ENCODE measurements around the gene TPK1. TPM values are rescaled to one million over a fixed set of nuclear protein-coding genes. Genes with fewer than 3 reads are reported as not detected.
A peak's percentile ranks its signal among the peaks of the same experiment; 100 is the strongest.

TPK1 gene
- total RNA-seq (10 to 100 TPM; 10.9 to 12.6 TPM), polyA plus RNA-seq (ENCODE audit: insufficient read depth, low read depth, low replicate concordance) (17.2 TPM)
- long read RNA-seq, donor 1 = 0 reads
- long read RNA-seq, donor 2 = 0 reads

- Histone ChIP-seq H3K27ac (peak within 1 kb of the TSS; percentile 94 to 98), H3K27me3 (no peaks in the 10 kb centered on the region), H3K4me1 (no peaks in the 10 kb centered on the region), H3K36me3 (ENCODE audit: low read depth, missing control alignments) (no peaks in the 10 kb centered on the region), H3K9me3 (no peaks in the 10 kb centered on the region), H3K4me3 (peak within 1 kb of the TSS; percentile 85 to 96)
- peak; percentile 94 for DNase-seq
- TF ChIP-seq POLR2A (IDR thresholded peaks at IDR 0.05) (peak; percentile 43), CTCF (IDR thresholded peaks at IDR 0.05) (no peak)
- WGBS, 2 donors = 6 to 33% methylated on average over 13 to 65 of the region's 81 CpGs
- intact Hi-C loops (cut with DNase I; ENCODE audit: low total_unique reads) = no loop called here
Observed at GRCh38 chr7:144835652-144836544, at the start of gene TPK1. Gene TPK1, minus strand, starts transcription at chr7:144836053. Its CDS starts 451 bp downstream, at chr7:144835602.

DNA sequence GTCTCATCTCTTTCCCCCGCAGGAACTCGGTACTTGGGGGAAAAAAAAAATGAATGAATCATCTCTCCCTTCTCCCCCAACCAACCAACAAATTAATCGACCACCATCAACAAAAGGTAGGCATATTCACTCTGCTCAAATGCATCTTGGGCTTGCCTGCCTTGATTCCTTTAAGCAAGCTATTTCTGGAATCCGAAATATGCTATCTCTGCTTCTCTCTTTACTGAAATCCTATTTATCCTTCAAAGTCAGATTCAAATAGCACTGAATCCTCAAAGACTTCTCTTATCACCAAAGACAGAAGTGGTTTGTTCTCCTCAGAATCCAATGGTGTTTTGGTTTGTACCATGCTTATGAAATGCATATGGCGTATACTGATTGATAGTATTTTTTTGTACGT, 49.6 kb upstream of the TPK1 start:
- H3K27ac ChIP-seq = no peak overlapping the region
- H3K4me3 ChIP-seq = no peak overlapping the region
- no peaks in the 10 kb centered on the region for H3K36me3 ChIP-seq (ENCODE audit: low read depth, missing control alignments)
- H3K4me1 ChIP-seq = no peaks in the 10 kb centered on the region
- 75 to 80% methylated on average over 6 of the region's 6 CpGs for WGBS, 2 donors
- H3K9me3 ChIP-seq = no peaks in the 10 kb centered on the region
- no peak for TF ChIP-seq POLR2A (IDR thresholded peaks at IDR 0.05)
- TF ChIP-seq CTCF (IDR thresholded peaks at IDR 0.05) = no peak
- intact Hi-C loops (cut with DNase I; ENCODE audit: low total_unique reads) = no loop called here
- DNase-seq = no peak
- H3K27me3 ChIP-seq = no peaks in the 10 kb centered on the region

DNA sequence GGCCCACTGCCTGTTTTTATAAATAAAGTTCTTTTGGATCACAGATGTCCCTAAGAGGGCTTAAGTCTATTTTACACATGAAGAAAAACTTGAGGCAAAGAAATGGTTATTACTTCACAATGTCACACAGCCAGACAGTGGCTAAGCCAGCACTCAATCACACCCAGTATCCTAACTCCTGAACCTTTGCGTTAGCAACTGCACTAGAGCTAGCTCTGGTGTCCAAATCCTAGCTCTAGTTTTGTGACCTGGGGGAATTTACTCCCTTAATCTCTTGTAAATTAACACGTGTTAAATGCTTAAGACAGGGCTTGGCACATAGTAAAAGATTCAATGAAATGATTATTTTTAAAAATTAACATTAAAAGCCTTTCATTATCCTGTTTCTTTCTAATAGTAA, 49.0 kb upstream of the TPK1 start:
- 49 to 58% methylated on average over 2 of the region's 2 CpGs for WGBS, 2 donors
- TF ChIP-seq CTCF (IDR thresholded peaks at IDR 0.05) = no peak
- no peak for TF ChIP-seq POLR2A (IDR thresholded peaks at IDR 0.05)

DNA sequence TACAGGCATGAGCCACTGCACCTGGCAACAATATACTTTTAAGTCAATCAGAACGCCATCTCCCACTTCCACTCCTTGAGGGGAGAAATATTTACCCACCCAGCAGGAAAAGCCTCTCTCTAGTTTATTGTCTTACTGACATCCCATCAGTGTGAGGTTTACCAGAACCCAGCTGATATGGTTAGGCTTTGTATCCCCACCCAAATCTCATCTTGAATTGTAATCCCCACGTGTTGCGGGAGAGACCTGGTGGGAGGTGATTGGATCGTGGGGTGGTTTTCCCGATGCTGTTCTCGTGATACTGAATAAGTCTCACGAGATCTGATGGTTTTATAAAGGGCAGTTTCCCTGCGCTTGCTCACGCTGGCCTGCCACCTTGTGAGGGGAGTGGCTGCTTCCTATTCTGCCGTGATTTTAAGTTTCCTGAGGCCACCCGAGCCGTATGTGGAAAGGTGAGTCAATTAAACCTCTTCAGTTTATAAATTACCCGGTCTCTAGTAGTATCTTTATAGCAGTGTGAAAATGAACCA, 37.5 kb upstream of the TPK1 start:
- Histone ChIP-seq H3K27ac (no peak overlapping the region), H3K4me3 (no peak overlapping the region), H3K27me3 (no peaks in the 10 kb centered on the region), H3K9me3 (no peaks in the 10 kb centered on the region), H3K36me3 (ENCODE audit: low read depth, missing control alignments) (no peaks in the 10 kb centered on the region), H3K4me1 (no peaks in the 10 kb centered on the region)
- TF ChIP-seq POLR2A (IDR thresholded peaks at IDR 0.05) (no peak), CTCF (IDR thresholded peaks at IDR 0.05) (no peak)
- intact Hi-C loops (cut with DNase I; ENCODE audit: low total_unique reads) = no loop called here
- no peak for DNase-seq
- 71 to 82% methylated on average over 13 of the region's 13 CpGs for WGBS, 2 donors

More for the DNA sequence above, 49.0 kb upstream of the TPK1 start:
- Histone ChIP-seq H3K4me3 (no peak overlapping the region), H3K27ac (no peak overlapping the region), H3K9me3 (no peaks in the 10 kb centered on the region), H3K36me3 (ENCODE audit: low read depth, missing control alignments) (no peaks in the 10 kb centered on the region), H3K27me3 (no peaks in the 10 kb centered on the region), H3K4me1 (no peaks in the 10 kb centered on the region)
- DNase-seq = no peak
- intact Hi-C loops (cut with DNase I; ENCODE audit: low total_unique reads) = no loop called here
